GM18517 (cell line): Measurements from ENCODE around the gene SMOC2.
"Not testable (repeated sequence)": the region's sequence is repeated elsewhere in the genome, so short reads cannot be mapped to it uniquely, and the experiment has no call there.

Source experiments
- ATAC-seq: cut with Tn5 transposase; IDR thresholded peaks from one replicate; pipeline ENCODE4 v1.9.1; 2021; ENCODE audit warnings: mild to moderate bottlenecking, moderate library complexity; ENCODE audit not compliant: unreplicated experiment

SMOC2 gene

DNA sequence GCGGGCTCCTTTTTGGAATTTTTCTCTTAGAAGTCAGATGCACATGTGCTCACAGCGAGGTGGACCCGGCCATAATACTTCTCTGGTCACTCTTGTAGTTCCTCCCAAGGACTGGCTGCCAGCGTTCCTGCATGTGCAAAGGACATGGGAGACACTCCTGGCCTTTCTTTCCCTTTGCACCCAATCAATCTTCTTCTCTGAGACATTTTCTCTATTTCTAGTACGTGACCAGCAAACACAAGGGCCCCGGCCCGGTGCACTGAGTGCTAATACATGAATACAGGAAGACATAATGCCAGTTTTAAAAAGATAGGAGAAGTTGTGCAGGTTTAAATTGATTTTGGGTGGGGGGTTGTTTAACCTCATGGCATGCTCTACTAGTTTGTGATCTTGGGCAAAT, 233.6 kb downstream of the SMOC2 start:
- no peak for ATAC-seq

DNA sequence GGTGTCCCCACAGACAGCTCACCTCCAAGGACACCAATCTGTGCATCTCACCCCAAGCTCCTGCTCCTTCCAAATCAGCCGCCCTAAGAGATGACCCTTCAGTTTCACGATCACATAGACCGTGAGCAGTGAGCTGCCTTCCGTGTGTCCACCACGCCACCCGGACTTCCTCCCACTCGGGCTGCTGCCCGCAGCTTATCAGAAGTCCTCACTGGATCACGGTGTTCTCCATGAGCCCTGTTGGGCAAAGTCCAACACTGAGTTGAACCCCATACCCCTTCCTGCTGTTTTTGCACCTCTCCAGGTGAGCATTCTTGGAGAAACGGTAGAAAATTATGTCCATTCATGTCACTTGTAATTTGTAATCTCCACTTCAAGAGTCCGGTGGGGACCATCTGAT, 234.4 kb downstream of the SMOC2 start:
- no peak for ATAC-seq

DNA sequence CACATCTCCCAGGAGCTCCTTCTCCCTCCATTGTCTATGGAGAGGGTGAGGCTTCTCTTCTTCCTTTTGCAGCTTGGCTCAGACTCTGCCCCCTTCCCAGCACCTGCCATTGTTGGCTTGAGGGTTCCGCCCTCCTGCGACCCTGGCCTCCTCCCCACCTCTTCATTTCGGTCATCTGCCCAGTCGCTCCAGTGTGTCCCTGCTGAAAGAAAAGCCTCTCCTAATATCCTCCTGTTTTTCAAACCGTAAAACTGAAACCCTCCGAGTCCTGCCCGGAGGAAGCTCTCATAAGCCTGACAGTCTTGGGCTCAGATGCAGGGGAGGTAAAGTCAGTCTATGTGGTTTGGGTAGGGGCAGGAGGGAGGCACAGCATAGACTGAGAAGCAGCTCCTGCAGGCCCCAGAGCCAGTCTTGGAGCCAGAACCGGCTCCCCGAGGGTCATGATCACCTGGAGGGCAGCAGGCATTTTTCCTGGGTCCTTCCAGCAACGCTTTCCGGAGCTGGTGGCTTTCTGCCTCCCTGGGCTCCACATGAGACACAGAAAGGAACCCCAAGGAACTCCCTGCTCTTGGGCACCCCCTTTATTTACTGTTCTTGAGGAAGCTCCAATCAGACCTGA, 235.1 kb downstream of the SMOC2 start:
- ATAC-seq = no peak

DNA sequence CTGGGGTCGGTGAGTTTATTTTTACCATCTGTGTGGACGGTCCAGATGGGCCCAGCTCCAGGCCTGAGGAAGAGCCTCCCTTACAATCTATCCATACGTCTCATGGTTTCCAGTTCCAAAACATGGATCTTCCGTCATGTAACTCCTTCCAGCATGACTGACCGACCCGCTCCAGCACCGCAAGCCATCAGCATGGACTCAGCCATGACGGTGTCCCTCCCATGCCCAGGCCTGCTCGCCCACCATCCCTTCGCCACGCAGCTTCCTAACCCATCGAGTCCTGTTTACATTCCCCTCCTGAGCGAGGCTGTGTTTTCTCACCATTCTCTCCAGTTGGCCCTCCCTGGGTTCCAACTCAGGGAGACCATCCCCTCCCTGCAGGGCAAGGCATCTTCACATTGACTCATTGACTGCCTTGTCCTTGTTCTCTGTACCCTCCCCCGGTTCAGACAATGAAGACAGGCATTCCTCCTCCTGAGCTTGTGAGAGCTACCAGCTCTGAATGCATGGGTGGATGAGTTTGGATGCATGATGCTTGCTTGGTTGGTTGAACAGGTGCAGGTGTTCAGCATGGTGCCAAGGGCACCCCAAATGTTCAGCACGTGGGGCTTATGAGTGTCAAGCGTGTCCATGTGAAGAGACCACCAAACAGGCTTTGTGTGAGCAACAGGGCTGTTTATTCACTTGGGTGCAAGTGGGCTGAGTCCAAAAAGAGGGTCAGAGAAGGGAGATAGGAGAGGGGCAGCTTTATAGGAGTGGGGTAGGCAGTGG, 235.8 kb downstream of the SMOC2 start:
- no peak for ATAC-seq

DNA sequence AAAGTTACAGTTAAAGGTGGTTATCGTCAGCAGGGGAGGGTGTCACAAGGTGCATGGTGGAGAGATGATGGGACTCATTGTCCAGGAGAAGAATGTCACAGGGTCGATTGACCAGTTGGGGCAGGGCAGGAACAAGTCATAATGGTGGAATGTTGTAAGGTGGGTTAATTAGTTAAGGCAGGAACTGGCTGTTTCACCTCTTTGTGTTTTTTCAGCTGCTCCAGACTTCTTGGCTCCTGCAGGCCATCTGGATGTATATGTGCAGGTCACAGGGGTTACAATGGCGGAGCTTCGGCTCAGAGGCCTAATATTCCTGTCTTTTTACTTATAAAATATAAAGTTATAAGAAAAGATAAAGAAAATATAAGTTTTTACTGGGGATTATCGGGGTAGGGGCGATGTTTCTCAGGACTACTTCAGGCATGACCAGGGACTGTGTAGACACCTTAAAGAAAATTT, 236.4 kb downstream of the SMOC2 start:
- not testable (repeated sequence) for ATAC-seq

DNA sequence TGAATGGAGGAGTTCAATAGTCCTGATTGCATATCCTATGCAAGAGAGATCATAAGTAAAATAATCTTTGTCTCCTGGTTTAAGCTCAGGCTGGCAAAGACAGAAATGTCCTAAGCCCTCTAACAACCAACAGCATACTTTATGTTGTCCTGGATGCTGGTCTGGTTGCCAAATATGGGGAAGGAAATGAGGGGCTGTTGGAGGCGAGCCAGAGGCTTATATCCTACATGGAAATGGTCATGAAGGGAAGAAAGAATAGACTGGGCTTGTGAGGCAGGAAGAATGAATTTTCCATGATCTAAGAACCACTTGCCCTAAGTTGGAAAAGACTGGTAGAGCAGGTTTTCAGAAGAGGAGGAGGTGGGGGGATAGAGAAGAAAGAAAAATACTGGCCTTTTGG, 237.1 kb downstream of the SMOC2 start:
- no peak for ATAC-seq

DNA sequence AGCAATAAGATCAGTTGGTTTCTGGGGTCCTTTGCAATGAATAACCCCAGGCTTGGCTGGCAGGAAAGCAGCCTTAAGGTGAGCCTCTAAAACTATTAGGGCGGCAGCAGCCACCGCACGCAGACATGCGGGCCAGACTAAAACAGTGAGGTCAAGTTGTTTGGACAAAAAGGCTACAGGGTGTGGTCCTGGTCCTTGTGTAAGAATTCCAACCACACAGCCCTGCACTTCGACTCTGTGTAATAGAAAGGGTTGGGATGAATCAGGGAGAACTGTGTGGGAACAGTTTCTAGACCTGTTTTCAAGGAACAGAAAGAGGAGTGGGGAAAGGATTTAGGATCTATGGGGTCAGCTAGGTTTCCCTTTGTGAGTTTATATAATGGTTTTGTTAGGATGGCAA, 237.6 kb downstream of the SMOC2 start:
- ATAC-seq = no peak

DNA sequence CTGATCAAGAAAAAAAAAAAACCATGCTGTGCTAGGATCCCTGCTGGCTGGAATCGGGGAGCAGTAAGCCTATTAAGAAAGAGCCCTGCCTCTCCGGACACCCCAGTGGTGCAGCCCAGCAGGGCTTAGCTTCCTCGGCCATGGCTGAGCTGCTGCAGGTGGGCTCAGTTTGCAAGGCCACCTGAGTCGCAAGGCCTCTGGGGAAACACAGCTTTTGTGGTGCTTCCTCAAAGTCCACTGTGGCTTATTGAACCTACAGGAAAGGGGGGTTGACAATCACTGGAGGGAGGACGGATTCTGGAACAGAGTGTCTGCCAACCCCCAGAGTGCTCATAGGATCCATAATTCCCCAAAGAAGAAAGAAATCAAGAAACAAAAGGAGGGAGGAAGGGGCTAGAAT, 240.8 kb downstream of the SMOC2 start:
- no peak for ATAC-seq

DNA sequence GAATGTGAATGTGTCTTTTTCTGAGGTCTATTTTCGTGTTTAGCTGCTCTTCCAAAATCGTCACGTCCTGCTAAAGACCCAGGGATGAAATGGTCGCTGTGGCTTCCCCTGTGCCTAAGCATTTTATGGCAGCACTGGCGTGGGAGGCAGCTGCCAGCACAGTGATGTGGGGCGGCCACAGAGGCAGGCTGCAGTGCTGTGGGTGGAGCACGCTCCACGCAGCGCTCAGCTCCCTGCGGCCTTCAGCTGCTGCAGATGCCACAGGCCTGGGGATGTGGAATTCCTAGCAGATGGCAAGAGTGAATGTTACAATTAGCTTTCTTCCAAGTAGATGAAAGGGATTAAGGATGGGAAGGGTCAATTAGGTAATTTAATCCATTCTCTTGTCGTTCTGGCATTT, 242.6 kb downstream of the SMOC2 start:
- no peak for ATAC-seq

DNA sequence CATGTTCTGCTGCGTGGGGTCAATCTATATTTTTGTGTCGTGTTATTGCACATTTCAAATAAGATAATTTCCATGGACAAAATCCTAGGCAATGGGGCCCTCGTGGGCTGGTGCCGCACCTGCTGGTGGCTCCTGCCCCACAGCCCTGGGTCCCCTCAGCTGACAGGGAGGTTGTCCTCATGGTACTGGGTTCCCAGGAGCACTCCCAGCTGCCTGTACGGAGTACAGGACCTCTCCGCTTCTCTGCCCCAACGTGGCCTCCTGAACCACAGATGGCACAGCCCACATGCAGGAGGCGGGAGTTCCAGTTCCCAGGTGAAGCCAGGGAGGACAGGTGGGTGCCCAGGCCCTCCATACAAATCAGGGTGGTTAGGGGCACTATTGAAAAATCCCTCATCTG, 243.5 kb downstream of the SMOC2 start:
- no peak for ATAC-seq

DNA sequence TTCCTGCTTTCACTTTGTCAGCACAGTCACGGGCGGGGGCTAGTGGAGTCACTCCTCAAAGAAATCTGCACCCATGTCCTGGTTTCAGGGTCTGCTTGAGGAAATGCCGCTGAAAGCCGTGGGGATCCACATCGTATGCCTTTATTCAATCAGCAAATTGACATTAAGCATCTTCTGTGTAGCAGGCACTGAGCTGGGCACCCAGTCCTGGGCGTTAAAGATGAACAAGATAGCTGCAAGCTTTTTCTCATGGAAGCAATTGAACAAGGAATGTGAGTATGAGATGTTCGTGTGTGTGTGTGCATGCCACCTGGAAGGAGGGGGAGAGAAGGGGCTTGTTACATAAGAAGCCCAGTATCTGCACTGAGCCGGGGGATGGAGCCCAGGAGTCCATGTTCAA, 243.9 kb downstream of the SMOC2 start:
- no peak for ATAC-seq

DNA sequence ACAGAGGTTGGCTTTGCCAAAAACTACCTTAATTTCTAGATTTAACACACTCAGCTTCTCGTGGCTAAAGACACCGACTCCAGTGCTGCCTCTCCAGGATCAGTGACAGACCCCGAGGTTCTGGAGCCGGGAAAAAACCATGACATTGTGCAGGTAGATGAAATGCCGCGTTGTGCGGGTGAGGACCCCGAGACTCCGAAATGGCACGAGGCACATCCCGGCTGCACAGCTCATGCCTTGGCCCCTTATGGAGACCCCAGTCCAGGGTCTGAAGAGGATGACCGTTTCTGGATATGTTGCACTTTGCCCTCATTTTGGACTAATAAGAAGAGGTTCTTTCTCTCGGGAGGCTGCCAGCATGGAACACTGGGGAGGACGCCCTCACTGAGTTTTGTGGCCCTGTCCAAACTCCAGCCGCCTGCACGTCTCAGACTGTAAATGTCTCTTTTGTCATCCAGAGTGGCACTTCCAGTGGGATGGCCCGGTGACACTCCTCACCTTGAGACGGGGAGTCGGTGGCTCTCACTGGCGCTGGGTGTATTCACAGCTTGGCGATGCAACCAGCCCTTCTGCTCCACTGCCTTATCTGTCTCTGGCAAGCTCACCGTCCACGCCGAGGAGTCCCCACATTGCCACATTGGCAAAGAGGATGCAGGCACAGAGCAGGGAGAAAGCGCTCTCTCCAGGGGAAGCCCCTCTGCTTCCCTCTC, 245.2 kb downstream of the SMOC2 start:
- ATAC-seq = no peak

DNA sequence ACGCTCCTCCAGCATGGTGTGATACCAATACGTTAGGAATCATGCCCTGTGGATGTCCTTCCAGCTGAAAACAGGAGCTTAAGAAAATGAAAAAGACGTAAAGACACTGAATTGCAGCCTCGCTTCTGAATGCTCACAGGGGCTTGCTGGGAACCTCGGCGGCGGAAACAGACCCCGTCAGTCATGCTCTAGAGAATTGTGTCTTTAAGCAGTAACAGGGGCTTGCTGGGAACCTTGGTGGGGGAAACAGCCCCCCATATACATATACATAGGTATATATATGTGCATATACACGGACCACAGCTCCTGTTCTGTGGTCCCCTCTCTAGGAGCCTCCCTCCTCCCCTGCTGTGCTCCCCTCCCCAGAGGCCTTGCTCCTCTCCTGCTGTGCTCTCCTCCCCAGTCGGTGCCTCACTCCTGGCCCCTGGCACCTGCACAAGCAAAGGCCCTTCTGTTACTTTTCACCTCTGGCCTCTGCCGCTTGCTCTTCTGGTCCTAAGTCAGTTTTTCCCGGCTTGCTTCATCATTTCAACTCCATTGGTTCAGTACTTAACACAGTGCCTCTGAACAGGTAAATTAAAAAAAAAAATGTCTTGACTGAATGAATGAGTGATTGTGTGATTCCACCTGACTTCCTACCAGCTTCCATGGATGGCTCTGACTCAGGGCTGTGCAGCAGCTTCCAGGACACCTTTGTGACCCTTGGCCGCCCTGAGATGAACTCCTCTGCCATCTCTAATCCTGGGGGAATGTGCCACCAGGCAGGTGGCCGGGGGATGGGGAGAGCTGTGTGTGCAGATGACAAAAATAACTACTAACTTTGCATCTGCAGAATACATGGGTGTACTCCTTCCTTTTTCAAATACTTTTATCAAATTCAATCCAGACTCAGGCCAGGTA, 246.1 kb downstream of the SMOC2 start:
- ATAC-seq = no peak

DNA sequence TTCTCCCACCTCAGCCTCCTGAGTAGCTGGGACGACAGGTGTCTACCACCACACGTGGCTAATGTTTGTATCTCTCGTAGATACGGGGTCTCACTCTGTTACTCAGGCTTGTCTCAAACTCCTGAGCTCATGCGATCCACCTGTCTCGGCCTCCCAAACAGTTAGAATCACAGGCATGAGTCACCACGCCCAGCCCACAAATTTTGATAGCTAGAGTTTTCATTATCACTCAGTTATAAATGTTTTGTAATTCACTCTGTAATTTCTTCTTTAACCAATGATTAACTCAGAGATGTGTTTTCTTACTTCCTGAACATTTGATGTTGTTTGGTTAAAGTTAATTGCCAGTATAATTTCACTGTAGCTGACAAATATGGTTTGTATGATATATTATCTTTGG, 249.3 kb downstream of the SMOC2 start:
- ATAC-seq = no peak

DNA sequence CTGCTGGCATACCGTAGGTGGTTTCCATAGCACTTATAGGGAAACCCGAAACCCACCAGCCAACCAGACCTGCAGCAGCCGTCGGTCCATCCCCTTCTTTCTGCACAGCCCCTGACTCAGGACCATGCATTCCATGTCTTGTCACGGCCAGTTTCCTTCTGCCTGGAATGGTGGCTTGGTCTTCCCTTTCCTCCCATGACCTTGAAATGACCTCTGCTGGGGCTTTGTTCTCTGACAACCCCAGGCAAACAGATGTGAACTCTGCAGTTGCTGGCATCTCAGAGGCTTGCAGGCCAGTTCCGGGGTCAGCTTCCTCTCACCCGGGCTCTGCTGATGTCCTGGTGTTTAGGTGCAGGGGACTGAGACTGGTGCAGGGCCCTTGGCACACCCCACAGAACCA, 250.8 kb downstream of the SMOC2 start:
- ATAC-seq = no peak

DNA sequence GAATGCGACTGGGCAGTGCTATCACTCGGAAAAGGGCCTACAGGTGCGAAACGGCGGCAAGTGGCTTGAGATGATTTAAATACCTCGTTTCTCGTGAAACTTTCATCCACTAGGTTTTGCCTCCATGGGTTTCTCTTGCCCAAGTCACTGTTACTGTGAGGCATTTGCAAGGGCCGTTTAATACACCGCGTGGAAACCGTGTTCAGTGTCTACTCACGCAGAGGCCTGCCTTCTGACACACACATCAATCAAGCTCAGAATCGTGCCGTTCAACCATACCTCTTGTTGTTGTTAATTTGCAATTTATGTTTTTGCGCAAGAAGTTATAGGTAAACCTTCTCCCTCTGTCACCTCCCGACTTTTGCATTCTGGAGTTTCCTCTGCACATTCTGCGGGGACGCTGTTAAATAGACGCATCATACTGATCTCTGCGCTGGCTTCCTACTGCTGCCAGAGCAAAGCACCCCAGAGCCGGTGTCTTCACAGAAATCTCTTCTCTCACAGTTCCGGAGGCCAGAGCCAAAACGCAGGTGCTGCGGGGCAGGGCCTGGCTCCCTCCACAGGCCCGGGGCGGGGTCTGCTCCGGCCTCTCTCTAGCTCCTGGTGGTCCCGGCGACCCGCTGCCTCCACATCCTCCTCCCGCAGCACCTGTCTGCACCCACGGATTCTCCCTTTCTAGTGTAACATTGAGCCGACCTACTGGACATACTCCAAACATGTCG, 251.4 kb downstream of the SMOC2 start:
- ATAC-seq = no peak

DNA sequence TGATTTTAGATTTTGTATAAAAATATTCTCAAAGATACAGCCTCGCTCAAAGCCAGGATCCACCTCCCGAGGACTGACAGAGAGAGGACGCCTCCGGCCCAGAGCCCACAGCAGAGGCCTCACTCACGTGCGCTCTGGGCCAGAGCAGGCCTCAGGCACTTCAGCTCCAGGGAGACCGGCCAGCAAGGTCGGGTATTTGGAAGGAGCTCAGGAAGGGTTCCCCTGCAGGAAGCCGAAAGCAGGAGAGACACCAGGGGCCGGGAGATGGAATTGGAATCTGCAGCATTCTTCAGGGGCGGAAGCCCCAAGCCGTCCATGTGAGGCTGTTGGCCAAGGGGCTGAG, 251.9 kb downstream of the SMOC2 start:
- not testable (repeated sequence) for ATAC-seq

DNA sequence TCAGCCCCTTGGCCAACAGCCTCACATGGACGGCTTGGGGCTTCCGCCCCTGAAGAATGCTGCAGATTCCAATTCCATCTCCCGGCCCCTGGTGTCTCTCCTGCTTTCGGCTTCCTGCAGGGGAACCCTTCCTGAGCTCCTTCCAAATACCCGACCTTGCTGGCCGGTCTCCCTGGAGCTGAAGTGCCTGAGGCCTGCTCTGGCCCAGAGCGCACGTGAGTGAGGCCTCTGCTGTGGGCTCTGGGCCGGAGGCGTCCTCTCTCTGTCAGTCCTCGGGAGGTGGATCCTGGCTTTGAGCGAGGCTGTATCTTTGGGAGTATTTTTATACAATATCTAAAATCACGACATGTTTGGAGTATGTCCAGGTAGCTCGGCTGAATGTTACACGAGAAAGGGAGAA, 253.8 kb downstream of the SMOC2 start:
- not testable (repeated sequence) for ATAC-seq

DNA sequence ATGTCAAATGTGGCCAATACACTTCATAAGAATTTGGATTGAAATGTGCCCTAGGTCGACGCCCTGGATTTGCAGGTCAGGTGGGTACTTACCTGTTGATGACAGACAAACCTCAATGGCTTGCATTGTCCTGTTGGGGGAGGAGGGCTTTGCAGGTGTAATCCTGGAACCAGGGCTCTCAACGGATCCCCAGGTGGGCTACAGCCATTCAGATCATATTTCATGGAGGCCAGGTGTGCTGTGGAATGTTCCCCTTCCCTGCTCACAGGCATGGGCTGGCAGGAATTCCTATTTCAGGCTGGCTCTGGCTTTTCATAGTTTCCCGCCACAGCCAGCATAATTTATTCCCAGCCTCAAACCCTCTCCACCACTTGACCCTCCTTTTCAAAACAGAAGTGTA, 254.7 kb downstream of the SMOC2 start:
- ATAC-seq = no peak

DNA sequence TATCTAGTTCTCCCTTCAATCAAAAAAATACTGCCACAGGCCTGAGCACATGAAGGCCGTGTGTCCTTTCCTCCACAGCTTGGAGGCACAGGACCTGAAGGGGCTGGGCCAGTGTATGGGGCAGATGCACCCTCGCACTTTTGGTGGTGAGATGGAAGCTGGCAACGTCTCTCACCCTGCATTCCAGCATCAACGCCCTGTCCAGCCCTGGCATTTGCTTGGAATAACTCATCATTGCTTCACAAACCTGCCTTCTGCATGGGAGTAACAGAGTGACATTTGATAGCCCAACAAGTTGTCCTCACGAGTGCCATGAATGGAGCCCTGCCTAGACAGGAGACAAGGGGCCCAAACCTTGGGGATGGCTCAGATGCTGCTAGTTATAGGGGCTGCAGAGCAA, 257.9 kb downstream of the SMOC2 start:
- no peak for ATAC-seq
